ENCODE results near the gene CCDC197.

The CCDC197 gene

GRCh38 chr14:94001501-94002396, 4.6 kb downstream of the CCDC197 start:
- peak overlapping the region; percentile 21 to 58 for H3K4me3 ChIP-seq (ENCODE audit: low read length in 2 of 2)
- H3K27me3 ChIP-seq (ENCODE audit: control insufficient read depth in 1 of 2, insufficient read depth in 2 of 2, low read length in 2 of 2) = no peaks in the 10 kb centered on the region
- no peaks in the 10 kb centered on the region for H3K9me3 ChIP-seq (ENCODE audit: control insufficient read depth in 2 of 2, low read length in 2 of 2)
- H3K27ac ChIP-seq (ENCODE audit: low read length) = no peak overlapping the region
- no peak overlapping the region for H3K9ac ChIP-seq (ENCODE audit: low read length in 2 of 2)
- no peaks in the 10 kb centered on the region for H3K36me3 ChIP-seq (ENCODE audit: control insufficient read depth in 2 of 2, insufficient read depth in 2 of 2, low read length in 2 of 2)
- peaks cover 29% of the 10 kb centered on the region for H3K4me1 ChIP-seq (ENCODE audit: control insufficient read depth, insufficient read depth, low read length)

- Histone ChIP-seq H3K9me3 (ENCODE audit: control insufficient read depth in 2 of 2, low read length in 2 of 2) (no peaks in the 10 kb centered on the region), H3K27ac (ENCODE audit: low read length) (no peak overlapping the region), H3K27me3 (ENCODE audit: control insufficient read depth in 1 of 2, insufficient read depth in 2 of 2, low read length in 2 of 2) (no peaks in the 10 kb centered on the region), H3K36me3 (ENCODE audit: control insufficient read depth in 2 of 2, insufficient read depth in 2 of 2, low read length in 2 of 2) (no peaks in the 10 kb centered on the region), H3K9ac (ENCODE audit: low read length in 2 of 2) (no peak overlapping the region), H3K4me3 (ENCODE audit: low read length in 2 of 2) (no peak overlapping the region), H3K4me1 (ENCODE audit: control insufficient read depth, insufficient read depth, low read length) (peaks cover 13% of the 10 kb centered on the region)
Observed at GRCh38 chr14:94003397-94003796, 6.3 kb downstream of the CCDC197 start.

GRCh38 chr14:94004015-94004414, 6.9 kb downstream of the CCDC197 start:
- H3K9me3 ChIP-seq (ENCODE audit: control insufficient read depth in 2 of 2, low read length in 2 of 2) = no peaks in the 10 kb centered on the region
- no peaks in the 10 kb centered on the region for H3K36me3 ChIP-seq (ENCODE audit: control insufficient read depth in 2 of 2, insufficient read depth in 2 of 2, low read length in 2 of 2)
- H3K4me1 ChIP-seq (ENCODE audit: control insufficient read depth, insufficient read depth, low read length) = peaks cover 13% of the 10 kb centered on the region
- no peak overlapping the region for H3K27ac ChIP-seq (ENCODE audit: low read length)
- H3K4me3 ChIP-seq (ENCODE audit: low read length in 2 of 2) = no peak overlapping the region
- no peaks in the 10 kb centered on the region for H3K27me3 ChIP-seq (ENCODE audit: control insufficient read depth in 1 of 2, insufficient read depth in 2 of 2, low read length in 2 of 2)
- H3K9ac ChIP-seq (ENCODE audit: low read length in 2 of 2) = no peak overlapping the region

GRCh38 chr14:94005324-94006073, 8.4 kb downstream of the CCDC197 start:
- Histone ChIP-seq H3K27ac (ENCODE audit: low read length) (no peak overlapping the region), H3K4me3 (ENCODE audit: low read length in 2 of 2) (no peak overlapping the region), H3K9me3 (ENCODE audit: control insufficient read depth in 2 of 2, low read length in 2 of 2) (no peaks in the 10 kb centered on the region), H3K4me1 (ENCODE audit: control insufficient read depth, insufficient read depth, low read length) (peaks cover 15% of the 10 kb centered on the region), H3K36me3 (ENCODE audit: control insufficient read depth in 2 of 2, insufficient read depth in 2 of 2, low read length in 2 of 2) (no peaks in the 10 kb centered on the region), H3K9ac (ENCODE audit: low read length in 2 of 2) (no peak overlapping the region), H3K27me3 (ENCODE audit: control insufficient read depth in 1 of 2, insufficient read depth in 2 of 2, low read length in 2 of 2) (no peaks in the 10 kb centered on the region)

- peaks cover 3% of the 10 kb centered on the region for H3K4me1 ChIP-seq (ENCODE audit: control insufficient read depth, insufficient read depth, low read length)
- no peak overlapping the region for H3K27ac ChIP-seq (ENCODE audit: low read length)
- H3K4me3 ChIP-seq (ENCODE audit: low read length in 2 of 2) = no peak overlapping the region
- no peak overlapping the region for H3K9ac ChIP-seq (ENCODE audit: low read length in 2 of 2)
- no peaks in the 10 kb centered on the region for H3K9me3 ChIP-seq (ENCODE audit: control insufficient read depth in 2 of 2, low read length in 2 of 2)
- H3K36me3 ChIP-seq (ENCODE audit: control insufficient read depth in 2 of 2, insufficient read depth in 2 of 2, low read length in 2 of 2) = no peaks in the 10 kb centered on the region
- H3K27me3 ChIP-seq (ENCODE audit: control insufficient read depth in 1 of 2, insufficient read depth in 2 of 2, low read length in 2 of 2) = peaks cover 0 to 2% of the 10 kb centered on the region in 2 donors
Observed at GRCh38 chr14:94008234-94008633, 11.1 kb downstream of the CCDC197 start.

GRCh38 chr14:94009767-94010166, 12.7 kb downstream of the CCDC197 start:
- no peak overlapping the region for H3K27ac ChIP-seq (ENCODE audit: low read length)
- H3K9ac ChIP-seq (ENCODE audit: low read length in 2 of 2) = no peak overlapping the region
- no peak overlapping the region for H3K4me3 ChIP-seq (ENCODE audit: low read length in 2 of 2)
- peaks cover 0 to 2% of the 10 kb centered on the region in 2 donors for H3K27me3 ChIP-seq (ENCODE audit: control insufficient read depth in 1 of 2, insufficient read depth in 2 of 2, low read length in 2 of 2)
- no peaks in the 10 kb centered on the region for H3K9me3 ChIP-seq (ENCODE audit: control insufficient read depth in 2 of 2, low read length in 2 of 2)
- peaks cover 3% of the 10 kb centered on the region for H3K4me1 ChIP-seq (ENCODE audit: control insufficient read depth, insufficient read depth, low read length)
- no peaks in the 10 kb centered on the region for H3K36me3 ChIP-seq (ENCODE audit: control insufficient read depth in 2 of 2, insufficient read depth in 2 of 2, low read length in 2 of 2)

- Histone ChIP-seq H3K27ac (ENCODE audit: low read length) (no peak overlapping the region), H3K9ac (ENCODE audit: low read length in 2 of 2) (no peak overlapping the region), H3K4me3 (ENCODE audit: low read length in 2 of 2) (no peak overlapping the region), H3K27me3 (ENCODE audit: control insufficient read depth in 1 of 2, insufficient read depth in 2 of 2, low read length in 2 of 2) (peaks cover 0 to 2% of the 10 kb centered on the region in 2 donors), H3K36me3 (ENCODE audit: control insufficient read depth in 2 of 2, insufficient read depth in 2 of 2, low read length in 2 of 2) (no peaks in the 10 kb centered on the region), H3K9me3 (ENCODE audit: control insufficient read depth in 2 of 2, low read length in 2 of 2) (no peaks in the 10 kb centered on the region), H3K4me1 (ENCODE audit: control insufficient read depth, insufficient read depth, low read length) (peaks cover 3% of the 10 kb centered on the region)
Observed at GRCh38 chr14:94010625-94011024, 13.5 kb downstream of the CCDC197 start.

- Histone ChIP-seq H3K9ac (ENCODE audit: low read length in 2 of 2) (no peak overlapping the region), H3K4me3 (ENCODE audit: low read length in 2 of 2) (no peak overlapping the region), H3K9me3 (ENCODE audit: control insufficient read depth in 2 of 2, low read length in 2 of 2) (no peaks in the 10 kb centered on the region), H3K36me3 (ENCODE audit: control insufficient read depth in 2 of 2, insufficient read depth in 2 of 2, low read length in 2 of 2) (no peaks in the 10 kb centered on the region), H3K27me3 (ENCODE audit: control insufficient read depth in 1 of 2, insufficient read depth in 2 of 2, low read length in 2 of 2) (peaks cover 0 to 2% of the 10 kb centered on the region in 2 donors), H3K4me1 (ENCODE audit: control insufficient read depth, insufficient read depth, low read length) (peaks cover 3% of the 10 kb centered on the region), H3K27ac (ENCODE audit: low read length) (no peak overlapping the region)
Observed at GRCh38 chr14:94011795-94012194, 14.7 kb downstream of the CCDC197 start.

GRCh38 chr14:94014382-94014781, 17.3 kb downstream of the CCDC197 start:
- Histone ChIP-seq H3K9ac (ENCODE audit: low read length in 2 of 2) (no peak overlapping the region), H3K9me3 (ENCODE audit: control insufficient read depth in 2 of 2, low read length in 2 of 2) (no peaks in the 10 kb centered on the region), H3K4me3 (ENCODE audit: low read length in 2 of 2) (no peak overlapping the region), H3K27ac (ENCODE audit: low read length) (no peak overlapping the region), H3K4me1 (ENCODE audit: control insufficient read depth, insufficient read depth, low read length) (peaks cover 3% of the 10 kb centered on the region), H3K27me3 (ENCODE audit: control insufficient read depth in 1 of 2, insufficient read depth in 2 of 2, low read length in 2 of 2) (peaks cover 0 to 2% of the 10 kb centered on the region in 2 donors), H3K36me3 (ENCODE audit: control insufficient read depth in 2 of 2, insufficient read depth in 2 of 2, low read length in 2 of 2) (no peaks in the 10 kb centered on the region)

GRCh38 chr14:94015223-94015622, 18.1 kb downstream of the CCDC197 start:
- no peaks in the 10 kb centered on the region for H3K36me3 ChIP-seq (ENCODE audit: control insufficient read depth in 2 of 2, insufficient read depth in 2 of 2, low read length in 2 of 2)
- H3K4me3 ChIP-seq (ENCODE audit: low read length in 2 of 2) = no peak overlapping the region
- no peak overlapping the region for H3K9ac ChIP-seq (ENCODE audit: low read length in 2 of 2)
- no peaks in the 10 kb centered on the region for H3K4me1 ChIP-seq (ENCODE audit: control insufficient read depth, insufficient read depth, low read length)
- H3K27ac ChIP-seq (ENCODE audit: low read length) = no peak overlapping the region
- peaks cover 0 to 2% of the 10 kb centered on the region in 2 donors for H3K27me3 ChIP-seq (ENCODE audit: control insufficient read depth in 1 of 2, insufficient read depth in 2 of 2, low read length in 2 of 2)
- no peaks in the 10 kb centered on the region for H3K9me3 ChIP-seq (ENCODE audit: control insufficient read depth in 2 of 2, low read length in 2 of 2)

All from stomach smooth muscle (tissue), 2 donors.